ENCODE results near the gene FUS.

The FUS gene

DNA sequence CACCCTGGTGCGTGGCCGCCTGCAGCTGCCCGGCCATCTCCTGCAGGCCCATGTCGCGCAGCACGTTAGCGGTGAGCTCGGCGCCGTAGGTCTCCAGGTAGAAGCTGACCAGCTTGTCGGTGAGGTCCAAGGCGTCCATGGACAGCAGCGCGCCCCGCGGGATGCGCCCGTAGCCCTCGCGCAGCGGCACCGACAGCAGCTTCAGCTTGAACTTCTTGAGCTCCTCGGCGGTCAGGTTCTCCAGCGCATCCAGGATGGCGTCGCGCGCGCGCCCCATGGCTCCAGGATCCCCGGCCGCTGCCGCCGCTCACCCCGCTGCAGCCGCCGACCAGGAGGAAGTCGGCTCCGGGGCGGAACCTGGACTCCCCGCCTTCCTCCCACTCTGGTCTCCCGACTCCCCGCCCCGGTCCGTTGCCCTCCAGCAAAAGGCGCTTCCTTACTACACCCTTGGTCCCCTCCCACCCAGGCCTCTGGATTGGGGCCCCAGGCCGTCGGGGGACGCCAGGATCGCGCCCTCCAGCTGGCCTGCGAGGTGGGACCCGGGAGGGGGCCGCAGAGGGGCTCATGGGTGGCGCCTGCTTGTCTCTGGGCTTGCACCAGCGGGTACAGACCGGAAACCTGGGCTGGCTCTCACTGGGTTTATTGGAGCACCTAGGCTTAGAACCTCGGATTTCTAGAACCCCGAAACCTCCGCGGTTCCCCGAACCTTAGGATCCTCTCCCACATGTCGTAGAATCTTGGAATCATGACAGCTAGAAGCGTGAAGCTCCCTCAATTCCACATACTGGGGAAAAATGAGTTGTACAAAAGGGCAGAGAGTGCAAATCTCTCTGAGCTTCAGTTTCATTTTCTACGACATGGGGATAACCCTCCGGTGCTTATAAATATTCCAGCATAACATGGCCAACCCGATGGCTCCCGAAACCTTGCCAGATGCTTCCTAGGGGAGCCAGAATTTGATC lies 22.8 kb downstream of the FUS start, which contains the start of gene PYCARD:
PYCARD (minus strand) TSS at position 347 of the 962 bp plus-strand sequence; CDS start at position 277, 70 bp downstream.
- no peak for DNase-seq (ENCODE audit: low read depth)

DNA sequence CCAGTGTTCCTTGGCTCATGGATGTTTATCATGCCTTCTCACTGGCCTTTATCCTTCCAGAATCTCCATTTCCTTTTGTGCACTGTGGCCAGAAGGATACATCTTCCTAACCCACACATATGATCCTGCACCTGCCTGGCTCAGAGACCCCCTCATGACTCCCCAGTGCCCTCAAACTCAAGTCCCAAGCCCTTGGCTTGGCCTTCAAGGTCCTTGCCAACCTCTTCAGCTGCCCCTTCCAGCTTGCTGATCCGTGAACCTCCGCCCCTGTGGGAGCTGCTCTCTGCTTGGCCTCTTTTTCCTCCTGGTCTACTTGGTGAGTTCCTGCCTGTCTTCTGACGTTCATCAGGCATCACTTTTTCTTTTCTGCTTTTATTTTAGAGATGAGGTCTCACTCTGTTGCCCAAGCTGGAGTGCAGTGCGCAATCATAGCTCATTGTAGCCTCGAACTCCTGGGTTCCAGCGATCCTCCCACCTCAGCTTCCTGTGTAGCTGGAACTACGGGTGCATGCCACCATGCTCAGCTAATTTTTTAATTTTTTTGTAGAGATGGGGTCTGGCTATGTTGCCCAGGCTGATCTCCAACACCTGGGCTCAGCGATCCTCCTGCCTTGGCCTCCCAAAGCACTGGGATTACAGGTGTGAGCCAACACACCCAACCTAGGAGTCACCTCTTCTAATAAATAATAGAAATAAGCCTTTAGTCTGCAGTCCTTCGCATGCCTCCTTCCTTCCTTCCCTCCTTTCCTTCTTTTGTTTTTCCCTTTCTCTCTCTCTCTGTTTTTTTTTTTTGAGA lies 25.1 kb downstream of the FUS start:
- DNase-seq (ENCODE audit: low read depth): no peak

DNA sequence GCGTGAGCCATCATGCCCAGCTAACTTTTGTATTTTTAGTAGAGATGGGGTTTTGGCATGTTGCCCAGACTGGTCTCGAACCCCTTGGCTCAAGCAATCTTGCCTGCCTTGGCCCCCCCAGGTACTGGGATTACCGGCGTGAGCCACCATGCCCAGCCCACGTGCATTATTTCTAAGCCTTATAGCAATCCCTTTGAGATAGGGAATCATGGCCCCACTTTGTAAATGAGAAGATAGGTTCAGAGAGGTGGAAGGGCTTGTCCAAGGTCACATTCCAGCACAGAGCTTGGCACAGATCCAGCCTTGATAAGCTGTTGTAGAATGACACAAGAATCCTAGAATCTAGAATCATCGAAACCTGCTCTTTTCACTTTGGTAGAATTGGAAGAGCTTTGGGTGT lies 26.8 kb downstream of the FUS start:
- DNase-seq (ENCODE audit: low read depth): no peak

DNA sequence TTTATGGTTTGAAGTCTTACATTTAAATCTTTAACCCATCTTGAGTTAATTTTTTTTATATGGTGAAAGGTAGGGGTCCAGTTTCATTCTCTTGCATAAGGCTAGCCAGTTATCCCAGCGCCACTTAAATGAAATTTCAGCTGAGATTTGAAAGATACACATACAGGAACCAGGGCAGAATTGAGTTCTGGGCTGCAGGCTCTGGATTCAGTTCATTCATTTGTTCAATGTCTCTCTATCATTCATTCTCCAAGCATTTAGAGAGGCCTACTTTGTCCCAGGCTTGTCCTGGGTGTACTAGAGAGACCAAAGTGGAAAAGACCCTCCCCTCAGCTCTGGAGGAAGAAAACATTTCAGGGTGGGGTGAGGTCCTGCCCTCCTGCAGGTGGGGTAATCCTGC lies 33.4 kb downstream of the FUS start:
- no peak for DNase-seq (ENCODE audit: low read depth)

DNA sequence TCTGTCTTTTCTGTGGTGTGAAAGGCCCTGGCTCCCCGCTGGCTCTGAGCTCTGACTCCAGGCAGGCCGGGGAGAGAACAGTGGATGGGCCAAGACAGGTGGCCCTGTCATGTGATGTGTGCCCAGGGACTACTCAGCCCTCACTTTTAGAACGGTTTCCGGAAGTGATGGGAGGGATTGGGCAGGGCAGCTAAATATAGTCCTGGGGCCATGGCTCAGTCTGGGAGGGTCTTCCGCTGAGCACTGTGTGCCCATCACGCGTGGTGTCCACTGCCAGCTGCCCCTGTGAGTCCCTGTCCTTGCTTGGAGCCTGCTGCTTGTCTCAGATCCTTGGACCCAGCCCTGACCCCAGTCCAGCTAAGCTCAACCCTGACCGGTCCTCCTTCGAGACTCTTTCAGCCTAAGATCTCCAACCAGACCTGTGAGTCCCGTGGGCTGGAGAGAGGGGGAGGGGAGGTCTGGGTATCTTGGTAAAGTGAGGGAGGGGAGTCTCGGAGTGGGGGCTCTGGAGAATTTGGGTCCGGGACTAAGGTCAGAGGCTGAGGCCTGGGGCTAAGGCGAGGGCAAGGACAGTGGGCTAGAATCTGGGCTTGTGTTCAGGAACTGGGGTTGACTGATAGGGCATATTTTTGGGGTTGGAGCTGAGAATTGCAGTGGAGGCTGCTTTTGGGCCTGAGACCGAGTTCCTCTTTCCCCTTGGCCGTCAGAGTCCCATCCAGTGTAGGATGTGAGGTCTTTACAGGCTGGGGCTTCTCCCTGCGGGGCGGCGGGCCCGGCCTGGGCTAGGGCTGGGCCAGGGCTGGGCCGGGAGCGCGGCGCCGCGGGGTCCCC lies 34.2 kb downstream of the FUS start, which contains the start of gene TRIM72:
TRIM72 (plus strand) TSS at position 243 of the 831 bp plus-strand sequence. CDS start 620 bp downstream, outside the sequence.
- no peak for DNase-seq (ENCODE audit: low read depth)

DNA sequence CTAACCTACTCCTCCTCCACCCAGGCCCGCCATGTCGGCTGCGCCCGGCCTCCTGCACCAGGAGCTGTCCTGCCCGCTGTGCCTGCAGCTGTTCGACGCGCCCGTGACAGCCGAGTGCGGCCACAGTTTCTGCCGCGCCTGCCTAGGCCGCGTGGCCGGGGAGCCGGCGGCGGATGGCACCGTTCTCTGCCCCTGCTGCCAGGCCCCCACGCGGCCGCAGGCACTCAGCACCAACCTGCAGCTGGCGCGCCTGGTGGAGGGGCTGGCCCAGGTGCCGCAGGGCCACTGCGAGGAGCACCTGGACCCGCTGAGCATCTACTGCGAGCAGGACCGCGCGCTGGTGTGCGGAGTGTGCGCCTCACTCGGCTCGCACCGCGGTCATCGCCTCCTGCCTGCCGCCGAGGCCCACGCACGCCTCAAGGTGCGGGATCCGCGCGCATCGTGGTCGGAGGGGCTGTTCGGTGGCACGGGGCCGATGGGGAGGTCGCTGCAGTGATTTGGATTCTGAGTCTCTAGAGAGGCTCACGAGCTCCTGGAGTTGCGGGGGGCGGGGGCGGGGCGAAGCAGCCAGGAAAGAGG lies 34.9 kb downstream of the FUS start:
- no peak for DNase-seq (ENCODE audit: low read depth)

DNA sequence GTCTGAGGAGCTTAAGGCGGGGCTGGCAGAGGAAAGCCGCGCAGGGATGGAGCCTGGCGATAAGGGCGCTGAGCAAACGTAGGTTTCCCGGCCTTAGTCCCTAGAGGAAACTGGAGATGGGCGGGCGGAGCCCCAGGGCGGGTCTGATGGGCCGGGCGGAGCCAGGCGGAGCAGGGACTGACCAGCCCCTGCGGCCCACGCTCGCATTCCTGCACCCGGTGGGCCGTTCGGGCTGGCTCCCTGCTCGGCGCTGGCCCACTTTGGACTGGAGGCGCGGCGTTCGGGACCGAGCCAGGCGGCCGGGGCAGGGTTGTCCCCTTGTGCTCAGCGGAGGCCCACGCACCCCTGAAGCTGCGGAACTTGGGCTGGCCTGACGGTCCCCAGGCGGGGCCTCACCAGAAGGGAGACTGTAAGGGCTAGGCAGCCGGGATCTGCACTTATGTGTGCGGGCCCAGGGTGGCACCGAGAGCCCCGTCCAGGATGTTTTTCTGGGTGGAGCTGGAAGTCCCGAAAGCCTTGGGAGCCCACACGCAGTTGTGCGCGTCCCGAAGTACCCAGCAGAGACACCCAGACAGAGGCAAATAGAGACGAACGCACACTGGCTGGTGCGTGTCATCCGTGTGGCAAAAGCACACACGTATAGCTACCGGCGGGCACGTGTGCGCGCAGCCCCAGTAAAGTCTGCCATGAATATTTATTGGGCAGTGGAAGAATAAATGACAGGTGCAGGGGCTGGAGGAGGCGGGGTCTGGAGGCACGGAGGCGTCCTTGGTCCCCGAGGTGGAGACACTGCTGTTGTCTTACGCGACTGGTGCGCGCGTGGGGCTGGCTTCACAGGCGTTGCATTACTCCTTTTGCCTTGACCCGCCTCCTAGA lies 35.6 kb downstream of the FUS start:
- DNase-seq (ENCODE audit: low read depth): no peak

DNA sequence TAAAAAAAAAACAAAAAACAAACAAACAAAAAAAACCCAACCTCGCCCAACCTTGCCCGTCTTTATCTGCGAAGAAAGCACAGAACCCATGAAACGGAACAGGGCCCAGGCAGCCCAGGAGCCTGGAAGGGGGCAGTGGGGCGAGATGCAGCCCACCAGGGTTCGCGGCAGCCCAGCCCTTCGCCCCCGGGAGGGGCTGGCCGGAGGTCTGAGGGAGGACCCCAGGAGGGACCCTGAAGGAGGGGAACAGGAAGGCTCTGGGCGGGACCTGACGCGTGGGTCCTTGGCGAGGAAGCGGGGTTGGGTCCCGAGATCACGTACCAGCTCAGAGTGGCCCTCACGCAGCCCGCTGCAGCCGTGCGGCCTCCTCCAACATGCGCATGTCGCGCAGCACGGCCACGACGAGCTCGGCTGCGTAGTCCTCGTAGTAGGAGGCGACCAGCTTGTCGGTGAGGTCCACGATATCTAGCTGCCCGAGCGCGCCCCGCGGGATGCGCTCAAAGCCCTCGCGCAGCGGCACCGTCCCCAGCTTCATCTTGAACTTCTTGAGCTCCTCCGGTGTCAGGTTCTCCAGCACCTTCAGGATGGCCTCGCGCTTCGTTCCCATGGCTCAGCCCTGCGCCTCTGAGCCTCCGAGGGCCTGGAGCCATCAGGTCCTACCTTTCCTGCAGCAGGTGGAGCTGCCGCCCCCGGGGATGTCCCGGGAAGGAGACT lies 36.6 kb downstream of the FUS start, which contains the start of gene PYDC1:
PYDC1 (minus strand) TSS at position 714 of the 714 bp plus-strand sequence; CDS start at position 607, 107 bp downstream.
- DNase-seq (ENCODE audit: low read depth): no peak

DNA sequence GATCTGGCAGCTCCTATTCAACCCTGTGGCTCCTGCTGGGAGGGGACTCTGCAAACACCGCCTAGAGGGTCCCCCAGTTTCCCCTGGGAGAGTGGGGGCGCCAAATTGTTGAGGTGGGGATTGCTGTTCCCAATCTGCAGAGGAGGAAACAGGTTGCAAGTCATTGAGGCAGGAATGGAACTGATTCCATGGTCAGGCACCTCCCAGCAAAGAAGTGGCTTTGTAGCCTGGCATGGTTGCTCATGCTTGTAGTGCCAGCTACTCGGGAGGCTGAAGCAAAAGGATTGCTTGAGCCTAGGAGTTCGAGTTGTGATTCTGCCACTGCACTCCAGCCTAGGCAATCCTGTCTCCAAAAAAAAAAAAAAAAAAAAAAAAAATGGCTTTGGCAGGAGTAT lies 37.2 kb downstream of the FUS start:
- no peak for DNase-seq (ENCODE audit: low read depth)

DNA sequence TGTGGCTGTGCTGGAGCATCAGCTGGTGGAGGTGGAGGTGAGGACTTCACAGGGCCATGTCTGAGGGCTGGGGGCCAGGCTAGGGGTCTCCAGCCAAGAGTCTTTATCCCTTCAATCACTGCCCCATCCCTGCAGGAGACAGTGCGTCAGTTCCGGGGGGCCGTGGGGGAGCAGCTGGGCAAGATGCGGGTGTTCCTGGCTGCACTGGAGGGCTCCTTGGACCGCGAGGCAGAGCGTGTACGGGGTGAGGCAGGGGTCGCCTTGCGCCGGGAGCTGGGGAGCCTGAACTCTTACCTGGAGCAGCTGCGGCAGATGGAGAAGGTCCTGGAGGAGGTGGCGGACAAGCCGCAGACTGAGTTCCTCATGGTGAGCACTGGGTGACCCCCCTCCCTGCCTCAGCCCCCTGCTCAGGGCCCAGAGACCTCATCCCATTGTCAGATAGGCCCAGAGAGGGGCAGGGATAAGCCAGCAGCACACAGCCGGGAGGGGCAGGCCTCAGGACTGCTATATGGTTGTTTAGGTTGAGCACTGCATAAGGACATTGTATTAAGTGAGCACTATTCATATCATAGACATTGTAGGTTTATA lies 39.3 kb downstream of the FUS start:
- no peak for DNase-seq (ENCODE audit: low read depth)

DNA sequence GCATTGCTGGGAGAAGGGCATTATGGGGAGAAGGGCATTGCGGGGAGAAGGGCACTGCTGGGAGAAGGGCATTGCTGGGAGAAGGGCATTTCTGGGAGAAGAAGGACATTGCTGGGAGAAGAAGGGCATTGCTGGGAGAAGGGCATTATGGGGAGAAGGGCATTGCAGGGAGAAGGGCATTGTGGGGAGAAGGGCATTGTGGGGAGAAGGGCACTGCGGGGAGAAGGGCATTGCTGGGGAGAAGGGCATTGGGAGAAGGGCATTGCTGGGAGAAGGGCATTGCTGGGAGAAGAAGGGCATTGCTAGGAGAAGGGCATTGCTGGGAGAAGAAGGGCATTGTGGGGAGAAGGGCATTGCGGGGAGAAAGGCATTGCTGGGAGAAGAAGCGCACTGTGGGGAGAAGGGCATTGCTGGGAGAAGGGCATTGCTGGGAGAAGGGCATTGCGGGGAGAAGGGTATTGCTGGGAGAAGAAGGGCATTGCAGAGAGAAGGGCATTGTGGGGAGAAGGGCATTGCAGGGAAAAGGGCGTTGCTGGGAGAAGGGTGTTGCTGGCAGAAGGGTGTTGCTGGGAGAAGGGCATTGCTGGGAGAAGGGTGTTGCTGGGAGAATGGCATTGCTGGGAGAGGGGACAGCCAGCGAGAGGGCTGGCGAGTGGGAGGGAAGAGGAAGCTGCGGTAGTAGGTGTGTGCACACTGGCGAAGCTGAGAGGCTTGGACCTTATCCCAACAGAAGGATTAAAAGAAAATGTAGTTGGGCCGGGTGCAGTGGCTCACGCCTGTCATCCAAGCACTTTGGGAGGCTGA lies 41.6 kb downstream of the FUS start:
- no peak for DNase-seq (ENCODE audit: low read depth)

DNA sequence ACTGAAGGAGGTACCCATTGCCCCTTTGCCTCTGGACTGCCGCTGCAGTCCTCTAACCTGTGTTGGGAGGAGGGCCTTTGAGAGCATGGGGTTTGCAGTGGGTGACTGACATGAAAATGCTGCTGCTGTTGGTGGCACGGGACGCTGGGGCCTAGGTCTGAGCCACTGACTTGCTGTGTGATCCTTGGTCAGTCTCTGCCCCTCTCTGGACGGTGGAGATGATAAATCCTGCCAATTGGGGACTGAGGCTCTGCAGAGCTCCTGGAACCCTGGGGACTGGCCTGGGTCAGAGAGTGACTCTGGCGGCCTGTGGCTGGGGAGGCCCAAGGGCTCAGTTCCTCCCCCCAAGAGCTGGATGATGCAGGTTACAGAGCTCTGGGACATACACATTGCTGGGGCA lies 43.1 kb downstream of the FUS start:
- no peak for DNase-seq (ENCODE audit: low read depth)

DNA sequence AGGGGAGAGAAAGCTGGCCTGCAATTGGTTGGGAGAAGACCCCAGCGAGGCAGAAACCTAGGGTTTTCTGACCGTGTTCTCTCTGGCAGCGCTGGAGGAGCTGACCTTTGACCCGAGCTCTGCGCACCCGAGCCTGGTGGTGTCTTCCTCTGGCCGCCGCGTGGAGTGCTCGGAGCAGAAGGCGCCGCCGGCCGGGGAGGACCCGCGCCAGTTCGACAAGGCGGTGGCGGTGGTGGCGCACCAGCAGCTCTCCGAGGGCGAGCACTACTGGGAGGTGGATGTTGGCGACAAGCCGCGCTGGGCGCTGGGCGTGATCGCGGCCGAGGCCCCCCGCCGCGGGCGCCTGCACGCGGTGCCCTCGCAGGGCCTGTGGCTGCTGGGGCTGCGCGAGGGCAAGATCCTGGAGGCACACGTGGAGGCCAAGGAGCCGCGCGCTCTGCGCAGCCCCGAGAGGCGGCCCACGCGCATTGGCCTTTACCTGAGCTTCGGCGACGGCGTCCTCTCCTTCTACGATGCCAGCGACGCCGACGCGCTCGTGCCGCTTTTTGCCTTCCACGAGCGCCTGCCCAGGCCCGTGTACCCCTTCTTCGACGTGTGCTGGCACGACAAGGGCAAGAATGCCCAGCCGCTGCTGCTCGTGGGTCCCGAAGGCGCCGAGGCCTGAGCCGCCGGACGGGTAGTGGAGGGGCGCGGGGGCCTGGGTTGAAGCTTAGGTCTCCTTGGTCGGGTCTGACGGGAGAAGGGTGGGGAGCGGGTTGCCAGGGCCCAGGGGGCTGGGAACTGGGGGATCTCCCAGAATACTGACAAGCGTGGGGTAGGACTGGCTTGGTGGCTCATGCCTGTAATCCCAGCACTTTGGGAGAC lies 44.4 kb downstream of the FUS start:
- DNase-seq (ENCODE audit: low read depth): no peak

DNA sequence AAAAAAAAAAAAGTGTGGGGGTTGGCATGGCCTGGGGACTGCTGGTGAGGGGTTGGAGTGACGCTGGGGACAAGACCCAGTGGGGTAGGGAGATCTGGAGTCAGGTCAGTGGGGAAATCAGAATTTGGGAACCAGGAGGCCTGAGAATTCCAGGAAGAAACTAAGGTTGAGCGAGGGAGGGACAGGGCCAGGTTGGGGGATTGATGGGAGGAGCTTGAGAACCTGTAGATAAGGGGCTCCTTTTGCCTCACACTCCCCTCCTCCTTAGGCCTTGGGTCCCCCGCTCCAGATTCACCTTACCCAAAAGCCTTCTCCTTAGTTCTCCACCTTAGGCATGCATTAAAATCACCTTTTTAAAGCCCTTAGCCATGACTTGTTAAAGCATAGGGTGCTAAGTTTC lies 45.3 kb downstream of the FUS start:
- no peak for DNase-seq (ENCODE audit: low read depth)

DNA sequence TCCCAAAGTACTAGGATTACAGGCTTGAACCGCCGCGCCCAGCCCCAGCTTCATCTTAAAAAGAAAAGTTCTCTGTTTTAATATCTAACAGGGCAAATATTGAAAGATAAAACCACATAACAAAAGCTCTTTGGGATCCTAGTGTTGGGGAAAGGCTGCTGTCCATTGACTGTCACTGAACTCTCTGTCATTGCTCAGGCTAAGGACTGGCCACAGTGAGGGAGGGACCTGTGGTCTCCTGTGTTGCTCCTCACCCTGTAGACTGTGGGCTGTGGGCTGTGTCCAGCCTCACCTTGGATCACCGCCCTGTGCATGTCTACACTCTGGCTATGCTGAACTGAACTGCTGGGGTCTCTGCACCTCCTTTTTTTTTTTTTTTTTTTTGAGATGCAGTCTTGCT lies 48.3 kb downstream of the FUS start:
- DNase-seq (ENCODE audit: low read depth): no peak

DNA sequence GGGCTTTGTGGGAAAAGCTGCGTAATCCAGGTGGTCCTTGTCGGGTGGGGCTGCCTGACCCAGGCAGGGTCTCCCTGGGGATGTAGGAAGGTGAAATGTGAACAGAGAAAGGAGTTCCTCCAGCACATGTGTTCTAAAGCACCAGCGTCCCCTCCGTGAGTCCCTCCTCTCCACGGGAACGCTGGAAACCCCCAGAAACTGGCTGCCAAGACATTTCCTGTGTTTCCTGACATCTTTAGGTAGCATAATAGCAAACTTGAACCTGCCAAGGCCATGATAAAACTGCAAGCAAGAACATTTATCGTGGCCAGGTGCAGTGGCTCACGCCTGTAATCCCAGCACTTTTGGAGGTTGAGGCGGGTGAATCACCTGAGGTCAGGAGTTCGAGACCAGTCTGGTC lies 49.6 kb downstream of the FUS start:
- no peak for DNase-seq (ENCODE audit: low read depth)

DNA sequence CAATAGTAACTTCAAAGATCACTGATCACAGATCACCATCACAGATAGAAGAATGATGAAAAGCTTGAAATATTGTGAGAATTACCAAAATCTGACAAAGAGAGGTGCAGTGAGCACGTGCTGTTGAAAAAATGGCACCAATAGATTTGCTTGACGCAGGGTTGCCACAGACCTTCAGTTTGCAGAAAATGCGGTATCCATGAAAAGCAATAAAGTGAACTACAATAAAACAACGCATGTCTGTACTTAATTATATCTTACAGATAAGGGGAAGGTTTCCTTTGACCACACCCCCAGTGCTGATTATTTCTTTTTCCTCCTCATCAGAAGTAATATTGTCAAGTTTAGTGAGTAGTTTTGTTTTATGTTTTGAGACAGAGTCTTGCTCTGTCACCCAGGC lies 58.1 kb downstream of the FUS start:
- no peak for DNase-seq (ENCODE audit: low read depth)
